CD4-positive, alpha-beta T cell (primary cell): ENCODE measurements around the gene KCNMA1. TPM values are rescaled to one million over a fixed set of nuclear protein-coding genes. Genes with fewer than 3 reads are reported as not detected.

Experiments used
- ATAC-seq: fragments of 200-7000 bp; cut with Tn5 transposase; one replicate; pipeline ENCODE4 v1.10.0; 2022; ENCODE audit warnings: mild to moderate bottlenecking; ENCODE audit not compliant: poor library complexity
- CTCF ChIA-PET: fragments of 350-600 bp; sonication (Branson Sonifier 250); formaldehyde crosslinking; loops from one replicate; lab custom pipeline; 2021; ENCODE audit warnings: antibody characterized with exemption, inconsistent platforms; lab: Charles Lee
- POLR2A ChIA-PET: fragments of 350-600 bp; sonication (Branson Sonifier 250); formaldehyde crosslinking; loops from one replicate; lab custom pipeline; 2021; ENCODE audit warnings: antibody characterized with exemption, inconsistent platforms; lab: Charles Lee
- DNase-seq, 14 experiments: peaks; one replicate each; pipeline ENCODE4 v3.0.0-alpha.2; 2013 to 2020; ENCODE audit warnings: mixed read lengths in 2 of 14
- H3K27ac ChIP-seq, 2 donors: one replicate each; pipeline versions ENCODE4 v1.5.1 to v1.7.0; 2013; ENCODE audit warnings: low read length in 2 of 2, low read depth in 1 of 2, mild to moderate bottlenecking in 1 of 2
- H3K27me3 ChIP-seq, 2 experiments: 1 replicate in 1 of 2; 2 replicates in 1 of 2; pipeline versions ENCODE4 v1.6.1 to v1.7.0; 2013; ENCODE audit warnings: low read length in 2 of 2, control low read depth in 1 of 2, mild to moderate bottlenecking in 1 of 2, moderate library complexity in 1 of 2; ENCODE audit not compliant: insufficient read depth in 2 of 2, control insufficient read depth in 1 of 2
- H3K36me3 ChIP-seq: one replicate; pipeline ENCODE4 v1.6.1; 2013; ENCODE audit warnings: low read length, control low read depth; ENCODE audit not compliant: insufficient read depth
- H3K4me1 ChIP-seq: one replicate; pipeline ENCODE4 v1.6.1; 2013; ENCODE audit warnings: low read length, control low read depth; ENCODE audit not compliant: insufficient read depth
- H3K4me3 ChIP-seq: one replicate; pipeline ENCODE4 v1.5.1; 2013; ENCODE audit warnings: mild to moderate bottlenecking, low read length, moderate library complexity
- H3K9me3 ChIP-seq, 2 experiments: 1 replicate in 1 of 2; 2 replicates in 1 of 2; pipeline versions ENCODE4 v1.6.1 to v1.7.0; 2013; ENCODE audit warnings: low read length in 2 of 2, mild to moderate bottlenecking in 2 of 2, control low read depth in 1 of 2, moderate library complexity in 1 of 2; ENCODE audit not compliant: control insufficient read depth in 1 of 2, insufficient read depth in 1 of 2
- H3K27ac Mint-ChIP-seq: one replicate; pipeline ENCODE4 v1.8.0; 2020; ENCODE audit warnings: mixed read lengths
- H3K27me3 Mint-ChIP-seq: one replicate; pipeline ENCODE4 v1.8.0; 2021; ENCODE audit warnings: mixed read lengths
- H3K36me3 Mint-ChIP-seq: one replicate; pipeline ENCODE4 v1.8.0; 2021; ENCODE audit warnings: low read depth, mixed read lengths
- H3K4me1 Mint-ChIP-seq: one replicate; pipeline ENCODE4 v1.8.0; 2021; ENCODE audit warnings: low read depth, mixed read lengths
- H3K4me3 Mint-ChIP-seq: one replicate; pipeline ENCODE4 v1.8.0; 2020; ENCODE audit warnings: mild to moderate bottlenecking, mixed read lengths
- H3K9me3 Mint-ChIP-seq: one replicate; pipeline ENCODE4 v1.8.0; 2020; ENCODE audit warnings: mixed read lengths
- CTCF ChIP-seq: fragments of 200-600 bp; IDR thresholded peaks from one replicate; pipeline ENCODE4 v1.8.0; 2022; ENCODE audit warnings: antibody characterized with exemption, mild to moderate bottlenecking
- intact Hi-C, 2 experiments: fragments of 100-400 bp; cut with DNase I in 1 of 2; cut with micrococcal nuclease in 1 of 2; formaldehyde crosslinking; loops; one replicate each; pipeline versions ENCODE4 v1.15.1 to v1.9.0; 2023 to 2025; cut with DNase I, micrococcal nuclease
- total RNA-seq, 174 experiments: library from RNA in 2 of 174; stranded (reverse) in 2 of 174; gene quantifications; one replicate each; pipeline ENCODE4 v1.2.3 and lab custom pipeline; 2021 to 2026

KCNMA1 gene
- total RNA-seq, 2 experiments from 2014 or later, result not detected

GRCh38 chr10:77618117-77618516 is 19.5 kb downstream of the KCNMA1 start:
- CTCF ChIA-PET, result no interaction called here
- peaks cover 6% of the 10 kb centered on the region for H3K4me1 Mint-ChIP-seq

GRCh38 chr10:77616766-77617165 is 20.8 kb downstream of the KCNMA1 start:
- Histone ChIP-seq H3K36me3 (no peaks in the 10 kb centered on the region), H3K27ac (no peak overlapping the region), H3K27me3 (peaks cover 0 to 2% of the 10 kb centered on the region in 2 experiments), H3K4me1 (no peaks in the 10 kb centered on the region), H3K4me3 (no peak overlapping the region), H3K9me3 (no peaks in the 10 kb centered on the region)
- no peak overlapping the region for H3K4me3 Mint-ChIP-seq
- DNase-seq (no peak), ATAC-seq (no peak)
- H3K27ac Mint-ChIP-seq, result no peak overlapping the region
- H3K36me3 Mint-ChIP-seq, result no peaks in the 10 kb centered on the region
- no peak for TF ChIP-seq CTCF
- no peaks in the 10 kb centered on the region for H3K4me1 Mint-ChIP-seq
- H3K27me3 Mint-ChIP-seq, result peaks cover 10% of the 10 kb centered on the region
- intact Hi-C loops, result no loop called here
- POLR2A ChIA-PET, result no interaction called here
- no peaks in the 10 kb centered on the region for H3K9me3 Mint-ChIP-seq
- CTCF ChIA-PET, result no interaction called here

More at GRCh38 chr10:77618117-77618516, 19.5 kb downstream of the KCNMA1 start:
- Histone ChIP-seq H3K36me3 (no peaks in the 10 kb centered on the region), H3K4me1 (no peaks in the 10 kb centered on the region), H3K27ac (no peak overlapping the region), H3K9me3 (no peaks in the 10 kb centered on the region), H3K27me3 (no peaks in the 10 kb centered on the region), H3K4me3 (no peak overlapping the region)
- ATAC-seq (no peak), DNase-seq (no peak)
- intact Hi-C loops, result no loop called here
- Mint-ChIP-seq H3K36me3 (no peaks in the 10 kb centered on the region), H3K9me3 (no peaks in the 10 kb centered on the region), H3K27me3 (peaks cover 8% of the 10 kb centered on the region), H3K27ac (no peak overlapping the region), H3K4me3 (no peak overlapping the region)
- POLR2A ChIA-PET, result no interaction called here
- no peak for TF ChIP-seq CTCF

- no peak overlapping the region for H3K4me3 Mint-ChIP-seq
- H3K4me1 ChIP-seq, result no peaks in the 10 kb centered on the region
- H3K27ac ChIP-seq, result no peak overlapping the region
- no peak for TF ChIP-seq CTCF
- intact Hi-C loops, result no loop called here
- no peak overlapping the region for H3K27ac Mint-ChIP-seq
- DNase-seq (no peak), ATAC-seq (no peak)
- POLR2A ChIA-PET, result no interaction called here
- H3K9me3 Mint-ChIP-seq, result no peaks in the 10 kb centered on the region
- peaks cover 10% of the 10 kb centered on the region for H3K27me3 Mint-ChIP-seq
- no peak overlapping the region for H3K4me3 ChIP-seq
- peaks cover 0 to 2% of the 10 kb centered on the region in 2 experiments for H3K27me3 ChIP-seq
- CTCF ChIA-PET, result no interaction called here
- peaks cover 0 to 3% of the 10 kb centered on the region in 2 experiments for H3K9me3 ChIP-seq
- H3K4me1 Mint-ChIP-seq, result no peaks in the 10 kb centered on the region
- H3K36me3 Mint-ChIP-seq, result no peaks in the 10 kb centered on the region
- H3K36me3 ChIP-seq, result no peaks in the 10 kb centered on the region
Observed at GRCh38 chr10:77614778-77615625, 22.6 kb downstream of the KCNMA1 start.
